ENCODE data around the gene TRIM4.
A peak's percentile ranks its signal among the peaks of the same experiment; 100 is the strongest.
"Not testable (repeated sequence)": the region's sequence is repeated elsewhere in the genome, so short reads cannot be mapped to it uniquely, and the experiment has no call there.

Gene TRIM4, protein sequence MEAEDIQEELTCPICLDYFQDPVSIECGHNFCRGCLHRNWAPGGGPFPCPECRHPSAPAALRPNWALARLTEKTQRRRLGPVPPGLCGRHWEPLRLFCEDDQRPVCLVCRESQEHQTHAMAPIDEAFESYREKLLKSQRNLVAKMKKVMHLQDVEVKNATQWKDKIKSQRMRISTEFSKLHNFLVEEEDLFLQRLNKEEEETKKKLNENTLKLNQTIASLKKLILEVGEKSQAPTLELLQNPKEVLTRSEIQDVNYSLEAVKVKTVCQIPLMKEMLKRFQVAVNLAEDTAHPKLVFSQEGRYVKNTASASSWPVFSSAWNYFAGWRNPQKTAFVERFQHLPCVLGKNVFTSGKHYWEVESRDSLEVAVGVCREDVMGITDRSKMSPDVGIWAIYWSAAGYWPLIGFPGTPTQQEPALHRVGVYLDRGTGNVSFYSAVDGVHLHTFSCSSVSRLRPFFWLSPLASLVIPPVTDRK

DNA sequence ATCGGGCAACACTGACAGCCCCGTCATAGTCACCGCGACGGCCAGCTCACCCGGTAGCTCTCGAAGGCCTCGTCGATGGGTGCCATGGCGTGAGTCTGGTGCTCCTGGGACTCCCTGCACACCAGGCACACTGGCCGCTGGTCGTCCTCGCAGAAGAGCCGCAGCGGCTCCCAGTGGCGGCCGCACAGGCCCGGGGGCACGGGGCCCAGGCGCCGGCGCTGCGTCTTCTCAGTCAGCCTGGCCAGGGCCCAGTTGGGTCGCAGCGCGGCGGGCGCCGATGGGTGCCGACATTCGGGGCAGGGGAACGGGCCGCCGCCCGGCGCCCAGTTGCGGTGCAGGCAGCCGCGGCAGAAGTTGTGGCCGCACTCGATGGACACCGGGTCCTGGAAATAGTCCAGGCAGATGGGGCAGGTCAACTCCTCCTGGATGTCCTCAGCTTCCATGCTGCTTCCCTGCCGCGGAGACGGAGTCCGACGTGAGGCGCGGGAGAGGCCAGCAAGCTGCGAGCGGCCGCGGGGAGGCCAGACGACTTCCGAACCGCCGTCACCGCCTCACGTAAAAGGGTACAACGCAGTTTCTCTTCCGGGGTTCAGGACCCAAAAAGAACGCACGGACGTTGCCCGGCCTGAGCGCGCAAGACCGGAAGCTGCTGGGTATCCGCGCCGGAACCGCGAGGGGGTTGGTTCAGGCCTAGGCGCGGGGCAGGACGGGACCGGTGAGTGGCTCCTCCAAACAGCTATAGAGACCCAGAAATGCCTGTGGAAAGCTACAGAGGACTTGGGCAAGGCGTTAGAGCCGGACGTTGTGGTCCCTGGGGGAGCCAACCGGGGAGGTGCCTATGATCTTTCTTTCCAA is at the start of gene TRIM4:
Gene TRIM4, minus strand, starts transcription at position 572 of the 855 bp plus-strand sequence. Its CDS starts 129 bp downstream, at position 443.
- DNase-seq = peak; percentile 94

DNA sequence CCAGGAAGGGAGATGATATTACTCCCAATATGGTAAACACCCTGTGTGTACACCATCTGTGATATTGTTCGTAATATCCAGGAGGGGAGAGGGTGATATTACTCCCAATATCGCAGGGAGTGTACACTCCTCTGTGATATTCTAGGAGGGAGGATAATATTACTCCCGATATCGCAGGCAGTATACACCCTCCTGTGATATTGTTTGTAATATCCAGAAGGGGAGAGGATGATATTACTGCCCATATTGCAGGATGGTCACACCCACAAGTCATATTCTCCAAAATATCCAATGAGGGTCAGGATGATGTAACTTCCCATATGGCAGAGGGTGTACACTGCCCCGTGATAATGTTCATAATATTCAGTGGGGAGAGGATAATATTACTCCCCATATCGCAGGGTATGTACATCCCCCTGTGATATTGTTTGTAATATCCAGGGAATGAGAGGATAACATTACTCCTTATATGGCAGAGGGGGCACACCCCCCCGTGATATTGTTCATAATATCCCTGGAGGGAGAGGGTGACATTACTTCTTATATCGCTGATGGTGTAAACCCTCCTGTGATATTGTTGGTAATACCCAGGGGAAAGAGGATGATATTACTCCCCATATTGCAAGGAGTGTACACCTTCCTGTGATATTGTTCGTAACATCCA is 39.4 kb upstream of the TRIM4 start:
- DNase-seq = no peak

DNA sequence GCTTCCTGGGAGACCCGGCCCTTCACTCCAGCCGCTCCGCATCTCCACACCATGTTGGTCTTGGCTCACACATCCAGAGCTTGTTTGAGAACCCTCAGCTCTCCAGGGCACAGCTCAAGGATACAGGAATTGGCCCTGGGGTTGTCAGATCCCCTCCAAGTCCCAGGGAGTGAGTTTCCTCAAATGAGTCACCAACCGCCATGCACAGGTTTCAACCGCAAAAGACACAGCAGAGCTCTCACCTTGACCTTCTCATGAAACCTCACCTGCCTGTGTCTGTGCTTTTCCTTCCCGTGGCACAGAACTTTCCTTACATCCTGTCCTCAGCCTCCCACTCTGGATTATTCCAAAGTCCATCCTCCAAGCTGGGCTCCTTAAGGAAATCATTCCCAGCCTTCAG is 35.9 kb upstream of the TRIM4 start:
- DNase-seq = no peak

DNA sequence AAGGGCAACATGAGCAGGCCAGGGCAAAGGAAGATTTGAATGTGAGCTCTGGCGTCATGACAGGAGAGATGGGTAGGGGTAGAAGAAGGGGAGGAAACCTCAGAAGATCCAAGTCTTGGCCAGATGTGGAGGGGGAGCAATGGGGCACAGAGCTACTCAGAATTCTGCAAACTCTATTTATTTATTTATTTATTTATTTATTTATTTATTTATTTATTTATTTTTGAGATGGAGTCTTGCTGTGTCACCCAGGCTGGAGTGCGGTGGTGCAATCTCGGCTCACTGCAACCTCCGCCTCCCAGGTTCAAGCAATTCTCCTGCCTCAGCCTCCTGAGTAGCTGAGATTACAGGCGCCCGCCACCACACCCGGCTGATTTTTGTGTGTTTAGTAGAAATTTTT is 35.3 kb upstream of the TRIM4 start:
- not testable (repeated sequence) for DNase-seq

DNA sequence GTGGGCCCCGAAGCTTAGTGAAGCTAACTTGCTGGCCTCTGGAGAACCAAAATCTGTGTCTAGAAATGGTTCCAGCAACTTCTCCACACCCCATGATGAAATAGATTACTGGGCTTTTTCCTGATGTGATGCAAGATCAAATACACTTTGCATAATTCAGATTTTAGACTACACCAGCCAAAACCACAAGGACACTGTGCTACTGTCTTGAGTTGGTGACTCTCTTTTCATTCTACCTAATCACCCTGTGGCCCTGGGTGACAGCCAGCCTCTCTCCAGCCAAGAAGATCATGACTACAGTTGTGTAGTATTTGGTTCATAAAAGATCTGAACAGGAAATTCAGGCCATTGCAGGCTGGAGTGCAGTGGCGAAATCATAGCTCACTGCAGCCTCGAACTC is 34.3 kb upstream of the TRIM4 start:
- DNase-seq = no peak

DNA sequence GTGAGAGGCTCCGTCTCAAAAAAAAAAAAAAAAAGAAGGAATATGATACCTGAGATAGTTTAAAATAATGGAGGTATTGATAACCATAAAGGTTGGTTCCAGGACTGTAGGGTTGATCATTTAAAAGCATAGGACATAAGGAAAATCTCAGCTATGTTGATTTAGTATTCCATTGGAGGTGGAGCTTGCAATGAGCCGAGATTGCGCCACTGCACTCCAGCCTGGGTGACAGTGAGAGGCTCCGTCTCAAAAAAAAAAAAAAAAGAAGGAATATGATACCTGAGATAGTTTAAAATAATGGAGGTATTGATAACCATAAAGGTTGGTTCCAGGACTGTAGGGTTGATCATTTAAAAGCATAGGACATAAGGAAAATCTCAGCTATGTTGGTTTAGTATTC is 33.3 kb upstream of the TRIM4 start:
- not testable (repeated sequence) for DNase-seq

DNA sequence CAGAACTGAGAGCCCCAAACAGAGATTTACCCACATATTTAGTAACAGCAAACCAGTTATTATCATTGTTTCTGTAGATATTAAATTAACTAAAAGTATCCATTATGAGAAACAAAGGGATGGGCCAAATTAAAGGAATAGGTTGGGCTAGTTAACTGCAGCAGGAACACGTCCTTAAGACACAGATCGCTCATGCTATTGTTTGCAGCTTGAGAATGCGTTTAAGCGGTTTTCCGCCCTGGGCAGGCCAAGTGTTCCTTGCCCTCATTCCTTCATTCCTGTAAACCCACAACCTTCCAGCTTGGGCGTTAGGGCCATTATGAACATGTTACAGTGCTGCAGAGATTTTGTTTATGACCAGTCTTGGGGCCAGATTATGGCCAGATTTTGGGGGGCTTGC is 31.5 kb upstream of the TRIM4 start:
- not testable (repeated sequence) for DNase-seq

DNA sequence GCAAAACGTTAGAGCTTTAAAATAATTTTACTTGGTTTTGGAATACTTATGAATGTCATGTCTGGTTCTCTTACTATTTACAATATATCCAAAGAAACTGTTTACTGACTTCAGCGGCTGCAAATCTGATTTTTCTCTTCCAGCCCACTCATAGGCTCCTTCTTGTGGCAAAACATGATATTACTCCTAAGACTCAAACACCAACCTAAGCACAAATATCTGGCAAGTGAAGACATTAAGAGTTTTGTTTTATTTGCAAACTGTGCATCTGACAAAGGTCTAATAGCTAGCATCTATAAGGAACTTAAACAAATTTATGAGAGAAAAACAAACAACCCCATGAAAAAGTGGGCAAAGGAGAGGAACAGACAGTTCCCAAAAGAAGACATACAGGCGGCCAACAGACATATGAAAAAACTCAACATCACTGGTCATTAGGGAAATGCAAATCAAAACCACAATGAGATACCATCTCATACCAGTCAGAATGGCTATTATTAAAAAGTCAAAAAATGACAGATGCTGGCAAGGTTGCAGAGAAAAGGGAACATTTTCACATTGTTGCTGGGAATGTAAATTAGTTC is 30.4 kb upstream of the TRIM4 start:
- peak; percentile 9 for DNase-seq

DNA sequence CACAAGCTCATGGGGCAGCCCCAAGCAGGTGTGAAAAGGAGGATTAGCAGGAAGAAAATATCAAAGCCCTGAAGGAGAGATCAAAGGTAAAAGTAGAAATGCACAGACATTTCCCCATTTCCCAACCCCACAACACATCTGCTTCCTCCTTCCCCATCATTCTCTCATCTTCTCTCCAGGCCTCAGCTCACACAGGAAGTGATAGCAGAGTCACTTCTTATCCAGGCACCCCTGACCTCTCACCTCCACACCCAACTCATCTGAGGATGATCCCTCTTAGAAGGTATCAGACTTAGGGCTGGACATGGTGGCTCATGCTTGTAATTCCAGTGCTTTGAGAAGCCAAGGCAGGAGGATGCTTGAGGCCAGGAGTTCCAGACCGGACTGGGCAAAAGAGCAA is 28.3 kb upstream of the TRIM4 start:
- DNase-seq = no peak

DNA sequence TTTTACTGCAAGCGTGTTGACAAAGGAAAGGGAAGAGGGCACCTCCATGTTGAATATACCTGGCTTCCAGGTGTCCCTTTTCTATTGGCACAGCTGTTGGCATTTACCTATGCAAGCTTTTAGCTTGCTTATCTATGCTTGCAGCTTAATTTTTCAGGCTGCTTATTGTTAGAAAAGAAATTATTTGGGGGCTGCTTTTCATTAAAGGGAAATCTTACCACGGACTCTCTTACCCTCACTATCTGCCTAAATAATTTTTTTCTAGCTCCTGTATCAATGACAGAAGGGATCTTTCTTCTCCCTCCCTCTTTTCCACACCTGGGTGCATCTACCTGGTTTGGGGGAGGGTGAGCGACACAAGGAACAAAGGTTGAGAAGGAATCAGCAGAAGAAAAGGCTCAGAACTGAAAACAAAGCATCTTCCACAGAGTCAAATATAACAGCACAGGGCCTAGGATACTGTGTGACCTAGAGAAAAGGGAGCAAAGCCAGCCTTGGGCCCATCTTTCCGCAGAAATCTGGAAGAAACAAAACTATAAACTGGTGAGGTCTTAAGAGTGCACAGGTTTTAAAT is 25.3 kb upstream of the TRIM4 start:
- no peak for DNase-seq

DNA sequence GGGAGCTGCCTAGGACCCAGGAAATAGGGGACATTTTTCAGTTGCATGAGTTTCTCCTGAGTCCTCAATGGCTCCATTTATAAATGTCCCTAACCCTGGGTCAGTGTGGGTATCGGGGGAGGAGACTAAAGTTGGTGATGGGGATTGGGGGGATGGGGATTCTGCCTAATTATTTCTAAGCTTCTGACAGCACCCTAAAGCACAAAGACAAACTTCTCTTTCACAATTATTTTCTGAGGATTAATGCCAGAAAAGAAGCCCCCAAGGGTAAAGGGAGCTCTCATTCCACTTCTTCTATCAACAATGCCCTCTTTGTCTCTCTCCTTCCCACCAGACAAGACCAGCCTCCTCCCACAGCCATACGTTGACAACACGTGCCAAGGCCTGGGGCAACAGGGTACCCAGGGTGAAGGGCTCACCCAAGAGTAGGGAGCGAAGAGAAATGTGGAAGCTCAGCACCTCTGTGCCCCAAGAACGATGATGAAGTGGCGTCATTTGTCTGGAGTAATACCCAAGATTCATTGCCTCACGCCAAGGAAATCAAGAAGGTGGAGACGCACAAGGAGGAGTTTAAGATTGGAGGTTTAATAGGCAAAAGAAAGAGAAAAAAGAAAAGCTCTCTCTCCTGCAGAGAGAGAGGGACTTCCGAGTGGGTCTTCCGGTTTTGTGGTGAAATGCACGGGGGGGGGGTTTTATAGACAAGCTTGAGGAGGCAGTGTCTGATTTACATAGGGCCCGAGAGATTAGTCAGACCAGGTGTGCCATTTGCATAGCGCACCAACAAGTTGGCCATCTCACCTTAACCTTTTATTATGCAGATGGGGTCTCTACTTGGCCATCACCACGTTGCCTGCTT is 24.5 kb upstream of the TRIM4 start:
- DNase-seq = no peak

DNA sequence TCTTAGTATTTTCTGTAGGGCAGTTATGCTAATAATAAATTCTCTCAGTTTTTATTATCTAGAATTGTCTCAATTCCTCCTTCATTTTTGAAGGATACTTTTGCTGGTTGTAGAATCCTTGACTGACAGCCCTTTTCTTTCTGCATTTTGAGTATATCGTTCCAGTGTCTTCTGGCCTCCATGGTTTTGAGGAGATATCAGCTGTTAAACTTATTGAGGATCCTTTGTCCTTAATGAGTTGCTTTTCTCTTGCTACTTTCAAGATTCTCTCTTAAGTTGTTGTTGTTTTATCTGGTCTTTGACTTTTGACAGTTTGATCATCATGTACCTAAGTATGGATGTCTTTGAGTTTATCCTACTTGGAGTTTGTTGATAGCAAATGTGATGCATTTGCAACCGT is 19.0 kb upstream of the TRIM4 start:
- DNase-seq = no peak

DNA sequence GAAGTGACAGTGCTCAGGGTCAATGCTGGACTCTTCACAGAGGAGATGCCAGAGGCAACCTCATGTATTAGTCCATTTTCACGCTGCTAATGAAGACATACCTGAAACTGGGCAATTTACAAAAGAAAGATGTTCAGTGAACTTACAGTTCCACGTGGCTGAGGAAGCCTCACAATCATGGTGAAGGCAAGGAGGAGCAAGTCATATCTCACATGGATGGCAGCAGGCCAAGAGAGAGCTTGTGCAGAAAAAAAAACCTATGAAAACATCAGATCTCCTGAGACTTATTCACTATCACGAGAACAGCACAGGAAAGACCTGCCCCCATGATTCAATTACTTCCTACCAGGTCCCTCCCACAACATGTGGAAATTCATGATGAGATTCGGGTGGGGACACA is 15.7 kb upstream of the TRIM4 start:
- not testable (repeated sequence) for DNase-seq

DNA sequence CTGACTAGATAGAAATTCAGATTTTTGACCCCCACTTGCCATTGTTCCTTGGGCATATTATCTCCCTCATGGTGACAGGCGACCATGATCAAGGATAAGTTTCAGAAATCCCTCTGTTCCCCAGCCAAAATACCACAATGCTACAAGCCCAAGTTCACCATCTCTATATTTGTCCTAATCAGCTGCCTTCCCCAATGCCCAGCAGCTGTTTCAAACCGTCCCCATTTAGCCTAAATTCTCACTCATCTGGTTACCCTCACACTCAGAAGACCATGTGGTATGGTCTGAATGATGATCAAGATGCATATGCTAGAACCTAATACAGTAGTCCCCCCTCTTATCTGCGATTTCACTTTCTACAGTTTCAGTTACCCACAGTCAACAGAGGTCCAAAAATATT is 11.0 kb upstream of the TRIM4 start:
- DNase-seq = no peak

DNA sequence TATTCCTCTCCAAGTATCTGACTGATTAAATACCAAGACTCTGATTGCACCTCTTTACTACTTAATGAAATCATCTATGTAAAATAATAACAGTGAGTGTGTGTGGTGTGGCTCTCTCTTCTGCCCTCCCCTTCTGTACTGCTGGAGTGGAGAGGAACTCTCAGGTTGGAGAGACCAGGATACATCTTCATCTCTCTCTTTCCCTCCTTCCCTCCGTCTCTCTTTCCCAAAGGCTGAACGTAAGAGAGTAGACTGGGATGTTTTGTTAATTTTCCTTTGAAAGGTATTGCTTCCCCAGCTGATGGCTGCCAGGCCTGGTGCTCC is 10.4 kb upstream of the TRIM4 start:
- no peak for DNase-seq

DNA sequence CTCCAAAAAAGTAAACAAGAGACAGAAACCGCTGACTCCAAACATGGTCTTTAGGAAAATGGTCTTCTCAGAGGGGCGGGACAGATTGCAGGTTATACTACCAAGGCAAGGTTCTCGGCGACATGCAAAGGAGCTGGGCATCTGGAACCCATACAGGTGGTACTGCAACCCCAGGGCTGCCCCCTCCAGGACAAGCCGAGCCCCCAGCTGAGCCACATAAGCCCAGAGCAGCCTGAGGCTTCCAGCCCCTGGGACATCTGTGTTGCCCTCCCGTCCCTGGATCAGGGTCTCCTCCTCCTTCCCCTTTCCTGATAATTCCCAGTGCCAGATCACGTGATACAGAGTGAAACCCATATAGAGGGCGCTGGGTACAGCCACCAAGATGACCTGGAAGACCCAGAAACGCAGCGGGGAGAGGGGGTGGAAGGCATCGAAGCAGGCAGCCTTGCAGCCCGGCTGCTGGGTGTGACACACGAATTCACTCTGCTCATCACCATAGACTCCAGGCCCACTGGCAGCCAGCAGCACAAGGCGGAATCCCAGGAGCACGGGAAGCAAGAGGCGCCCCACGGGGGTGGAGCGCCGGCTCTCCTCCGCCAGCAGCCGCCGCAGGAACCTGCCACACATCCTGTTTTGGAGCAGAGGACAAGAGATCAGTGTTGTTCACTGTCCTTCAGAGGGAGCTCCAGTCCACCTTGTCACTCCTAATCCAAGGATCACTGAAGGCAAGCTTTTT is 9.8 kb upstream of the TRIM4 start, which contains the start of gene GJC3:
Gene GJC3, minus strand, starts transcription at position 627 of the 736 bp plus-strand sequence. Its CDS starts 0 bp downstream, at position 627.
- DNase-seq = peak; percentile 91

DNA sequence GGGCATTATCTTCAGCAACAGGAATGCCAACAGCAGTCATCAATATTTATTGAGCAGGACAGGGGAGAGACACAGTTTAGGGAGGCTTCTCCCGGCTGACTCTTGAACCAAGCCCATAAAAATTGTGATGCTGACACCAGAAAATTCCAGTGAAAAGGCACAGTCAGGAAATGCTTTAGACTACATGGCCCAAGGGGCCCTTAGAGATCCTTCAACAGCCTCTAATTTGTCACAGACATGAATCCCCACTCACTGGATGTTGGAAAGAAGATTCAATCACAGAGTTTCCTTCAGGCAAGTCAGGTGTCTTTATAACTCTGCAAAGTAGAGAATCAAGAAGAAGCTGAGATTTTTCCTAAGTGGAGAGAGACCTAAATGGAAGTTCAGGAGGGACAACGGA is 8.9 kb upstream of the TRIM4 start:
- DNase-seq = no peak

DNA sequence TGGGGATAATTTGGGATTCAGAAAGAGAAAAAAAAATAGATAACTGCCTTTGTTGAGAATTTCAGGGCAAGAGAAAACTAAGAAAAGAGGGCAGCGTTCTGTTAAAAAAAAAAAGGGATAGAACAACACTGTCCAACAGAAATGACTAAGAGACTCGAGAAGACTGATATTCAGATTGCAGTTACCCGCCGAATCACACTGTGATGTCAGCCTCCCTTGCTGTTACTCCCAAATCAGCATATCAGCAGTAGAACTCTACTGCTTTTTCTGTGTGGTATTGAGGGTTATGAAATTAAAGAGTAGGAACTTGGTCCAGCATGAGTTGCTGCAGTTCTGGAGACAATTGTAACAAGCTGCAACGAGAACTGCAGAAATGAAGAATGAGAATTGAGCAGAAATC is 8.2 kb upstream of the TRIM4 start:
- DNase-seq = no peak

DNA sequence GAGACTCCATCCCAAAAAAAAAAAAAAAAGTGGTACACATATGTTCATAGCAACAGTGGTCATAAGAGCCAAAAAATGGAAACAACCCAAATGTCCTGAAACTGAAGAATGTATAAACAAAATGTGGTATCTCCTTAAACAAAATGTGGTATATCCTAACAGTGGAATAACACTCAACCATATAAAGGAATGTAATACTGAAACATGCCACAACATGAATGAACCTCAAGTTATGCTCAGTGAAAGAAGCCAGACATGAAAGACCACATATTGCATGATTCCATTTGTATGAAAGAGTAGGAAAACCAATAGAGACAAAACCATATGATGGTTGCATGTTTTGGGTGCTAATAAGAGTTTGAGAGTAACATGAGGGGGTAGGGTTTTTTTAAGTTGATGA is 7.0 kb upstream of the TRIM4 start:
- DNase-seq = no peak

DNA sequence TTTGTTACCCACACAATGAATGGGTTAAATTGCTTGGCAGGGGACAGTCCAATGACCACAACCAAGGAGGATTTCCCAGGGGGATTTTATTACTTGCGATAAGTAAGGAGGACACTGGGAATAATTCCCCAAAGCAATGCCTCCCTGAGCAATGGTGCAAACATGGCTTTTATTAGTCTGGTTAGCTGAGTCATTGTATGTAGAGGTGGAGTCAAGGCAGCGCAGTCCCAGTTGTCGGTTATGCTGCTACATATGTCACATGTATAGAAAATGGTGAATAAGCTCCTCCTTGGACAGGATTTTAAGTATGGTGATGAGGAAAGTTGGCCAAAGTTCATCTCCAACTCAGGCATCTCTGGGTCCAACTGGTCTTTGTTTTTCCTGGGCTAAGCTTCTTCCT is 3.9 kb upstream of the TRIM4 start:
- DNase-seq = no peak

DNA sequence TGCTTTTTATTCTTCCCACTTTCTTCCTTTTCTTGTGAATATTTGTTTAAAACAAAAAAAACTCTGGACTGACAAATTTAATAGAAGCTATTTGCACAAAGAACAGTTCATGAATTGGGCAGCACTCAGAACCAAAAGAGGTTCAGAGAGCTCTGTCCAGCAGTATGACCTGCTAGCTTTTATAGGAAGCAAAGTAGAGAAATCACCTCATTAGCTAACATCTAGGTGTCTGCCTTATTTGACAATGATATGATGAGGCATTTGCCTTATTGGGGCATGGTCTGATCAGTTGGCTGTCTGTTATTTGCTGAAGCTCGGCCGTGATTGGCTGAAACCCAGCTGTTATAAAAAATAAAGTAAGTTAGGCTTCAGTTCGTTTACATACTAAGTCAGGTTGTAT is 819 bp upstream of the TRIM4 start:
- DNase-seq = peak; percentile 4
